Stimulated activated CD4-positive, alpha-beta T cell treated with anti-CD3 and anti-CD28 coated beads, Interleukin-12 subunit alpha, Interleukin-12 subunit beta, amount 100 ng/mL, for 48 hours (primary cell): ENCODE measurements around the gene LAMB1.
A peak's percentile ranks its signal among the peaks of the same experiment; 100 is the strongest.

Experiments
- DNase-seq, 3 donors: peaks; one replicate each; pipeline ENCODE4 v3.0.0-alpha.2; 2020; ENCODE audit warnings: low read depth in 2 of 3, low spot score in 1 of 3

The LAMB1 gene

DNA sequence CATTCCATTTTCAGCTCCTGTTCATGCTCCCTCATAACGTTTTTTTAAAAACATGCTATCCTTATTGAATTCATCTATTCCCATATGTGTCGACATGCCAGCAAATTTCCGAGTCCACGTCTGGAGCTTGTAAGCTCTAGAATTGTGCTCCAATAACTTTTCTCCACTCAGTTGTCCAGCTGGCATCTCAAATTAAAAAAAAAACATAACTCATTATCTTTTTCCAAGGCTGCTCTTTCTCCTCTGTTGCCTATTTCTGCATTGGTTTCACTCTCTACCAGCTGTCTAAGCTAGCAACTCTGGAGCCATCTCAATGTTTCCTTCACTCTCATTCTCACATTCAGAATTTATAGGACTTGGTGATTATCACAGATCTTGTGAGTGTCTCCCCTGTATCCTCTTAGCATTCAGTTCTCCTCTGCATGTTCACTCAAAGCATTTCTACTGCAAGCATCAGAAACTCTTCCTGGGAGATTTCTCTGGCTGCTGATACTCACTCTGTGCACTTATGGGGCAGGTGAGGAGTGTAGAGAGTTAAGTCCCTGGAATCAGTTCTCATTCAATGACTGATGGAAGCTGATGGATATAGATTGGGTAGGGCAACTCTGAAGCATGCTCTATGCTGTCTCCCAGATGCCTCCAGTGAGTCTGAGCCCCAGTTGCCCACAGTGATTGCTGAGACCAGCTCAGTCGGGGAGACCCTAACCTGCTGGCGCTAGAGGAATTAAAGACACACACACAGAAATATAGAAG lies 118.7 kb downstream of the LAMB1 start:
- DNase-seq: no peak

DNA sequence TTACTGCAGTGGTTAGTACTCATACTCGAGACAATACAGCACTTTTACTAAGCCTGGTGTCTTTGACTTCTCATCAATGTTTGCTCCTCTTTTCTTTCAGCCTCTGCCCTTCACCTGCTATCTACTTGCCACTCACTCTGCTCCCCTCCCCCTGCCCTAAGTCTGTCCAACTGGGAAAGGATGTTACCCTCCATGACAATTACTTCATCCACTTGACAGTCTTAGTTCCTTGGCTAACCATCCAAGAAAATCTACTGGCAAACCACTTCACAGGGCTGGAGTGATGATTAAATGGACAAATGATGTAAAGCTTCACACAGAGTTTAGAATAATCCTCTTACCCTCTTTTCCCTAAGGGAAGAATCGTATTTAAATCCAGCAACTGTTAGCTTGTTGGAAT lies 120.2 kb downstream of the LAMB1 start:
- DNase-seq: no peak

DNA sequence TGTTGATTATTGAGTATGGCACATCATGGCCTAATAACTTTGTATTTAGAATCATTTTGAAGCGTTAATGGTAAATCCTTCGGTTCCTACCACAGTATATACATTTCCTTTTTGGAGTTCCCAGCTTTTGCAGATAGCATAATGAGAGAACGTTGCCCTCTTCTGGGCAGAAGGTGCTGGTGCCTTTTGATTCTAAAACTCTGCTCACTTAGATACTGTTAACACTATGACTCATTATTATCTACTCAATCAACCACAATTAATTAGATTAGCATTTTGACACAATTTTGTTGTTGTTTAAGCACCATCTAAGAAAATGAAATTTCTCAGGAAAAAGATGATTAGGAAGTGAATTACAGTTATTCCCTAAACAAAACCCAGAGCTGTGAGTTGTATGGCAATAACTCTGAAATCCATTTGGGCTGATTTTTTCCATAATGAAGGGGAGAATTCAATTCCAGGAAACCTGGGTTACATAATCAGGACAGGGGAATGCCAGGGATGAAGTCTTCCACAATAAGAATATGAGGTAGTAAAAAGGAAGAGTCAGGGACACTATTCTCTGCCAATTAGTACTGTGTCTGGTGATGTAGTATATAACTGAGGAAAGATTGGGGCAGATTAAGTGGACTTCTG lies 123.4 kb downstream of the LAMB1 start:
- no peak for DNase-seq

DNA sequence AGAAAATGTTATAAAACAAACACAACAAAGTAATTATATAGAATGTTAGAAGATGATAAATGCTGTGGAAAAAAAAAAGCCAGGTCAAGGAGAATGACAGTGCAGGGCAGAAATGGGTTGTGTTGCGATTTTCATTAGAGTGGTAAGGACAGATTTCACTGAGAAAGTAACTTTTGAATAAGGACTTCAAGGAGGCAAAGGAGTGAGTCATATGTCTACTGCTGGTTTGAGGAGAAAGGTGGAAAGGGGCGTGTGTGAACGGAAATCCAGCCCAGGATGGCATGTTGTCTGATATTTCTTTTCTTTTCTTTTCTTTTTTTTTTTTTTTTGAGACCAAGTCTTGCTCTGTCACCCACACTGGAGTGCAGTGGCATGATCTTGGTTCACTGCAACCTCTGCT lies 124.3 kb downstream of the LAMB1 start:
- no peak for DNase-seq

DNA sequence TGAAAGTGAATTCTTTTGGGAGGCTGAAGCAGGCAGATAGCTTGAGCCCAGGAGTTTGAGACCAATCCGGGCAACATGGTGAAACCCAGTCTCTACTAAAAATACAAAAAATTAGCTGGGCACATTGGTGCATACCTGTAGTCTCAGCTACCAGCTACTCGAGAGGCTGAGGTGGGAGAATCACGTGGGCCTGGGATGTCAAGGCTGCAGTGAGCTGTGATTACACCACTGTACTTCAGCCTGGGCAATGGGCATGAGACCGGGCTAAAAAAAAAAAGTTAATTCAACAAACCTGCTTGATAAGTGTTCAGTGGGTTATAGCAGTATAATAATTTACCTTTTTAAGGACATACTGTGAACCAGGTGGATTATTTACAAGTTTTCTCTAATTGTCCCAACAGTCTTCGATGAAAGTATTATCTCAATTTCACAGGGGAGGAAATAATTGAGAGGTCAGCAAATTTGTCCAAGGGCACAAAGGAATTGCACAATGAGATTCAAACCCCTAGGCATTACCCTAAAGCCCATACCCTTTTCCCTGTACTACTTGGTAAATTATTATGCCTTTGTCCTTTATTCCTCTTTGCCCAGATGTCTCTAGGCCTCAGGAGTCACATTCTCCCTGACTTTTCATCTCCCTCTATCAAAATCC lies 125.1 kb downstream of the LAMB1 start:
- DNase-seq: no peak

DNA sequence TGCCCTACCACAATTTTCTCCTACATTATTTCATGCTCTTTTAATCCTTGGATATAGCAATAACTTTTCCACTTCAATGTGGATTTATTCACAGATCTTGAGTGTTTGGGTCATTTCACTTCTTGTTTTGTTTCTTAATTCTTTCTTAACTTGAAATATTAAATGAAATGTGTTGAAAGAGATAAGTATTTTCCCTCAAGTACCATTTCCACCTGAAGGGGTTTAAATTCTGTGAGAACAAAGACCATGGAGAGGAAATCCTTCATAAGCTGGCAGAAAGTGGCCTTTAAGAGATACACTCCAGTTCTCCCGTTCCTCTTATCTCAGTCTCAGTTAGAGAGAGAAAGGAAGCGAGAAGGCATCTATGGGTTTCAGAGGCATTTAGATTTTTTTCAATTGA lies 126.0 kb downstream of the LAMB1 start:
- DNase-seq: no peak

DNA sequence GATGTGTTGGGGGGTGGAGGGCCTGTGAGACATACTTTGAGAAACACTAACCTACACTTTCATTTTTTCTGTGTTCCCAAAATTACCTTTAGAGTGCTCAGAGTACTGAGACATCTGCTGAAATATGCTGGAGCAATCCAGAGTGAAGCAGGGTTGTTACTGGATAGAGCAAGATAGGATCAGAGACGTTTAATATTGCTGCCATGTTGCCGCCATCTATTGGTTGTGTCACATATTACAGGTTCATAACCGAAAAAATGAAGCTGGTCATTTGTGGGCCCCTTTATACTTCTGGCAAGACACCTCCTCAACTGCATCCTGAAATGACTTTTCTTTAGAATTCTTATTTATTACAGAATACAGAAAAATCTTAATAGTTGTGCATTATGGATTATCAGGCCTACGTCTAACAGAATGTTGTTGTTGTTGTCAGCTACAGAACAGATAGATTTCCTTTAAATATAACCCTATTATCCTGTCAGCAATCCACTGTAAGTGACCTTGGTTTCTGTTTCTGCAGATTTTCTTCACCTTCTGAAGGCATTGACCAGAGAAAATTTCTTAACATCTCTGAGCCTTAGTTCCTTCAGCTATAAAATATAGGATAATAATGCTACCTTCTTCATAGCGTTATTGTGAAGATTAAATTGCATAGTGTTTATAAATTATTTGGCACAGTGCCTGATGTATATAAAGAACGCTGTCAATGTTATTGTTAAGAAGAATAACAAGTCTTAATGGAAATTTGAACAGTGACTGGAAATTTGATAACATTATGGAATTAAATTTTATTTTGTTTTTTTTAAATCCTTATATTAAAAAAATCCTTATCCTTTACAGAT lies 128.1 kb downstream of the LAMB1 start:
- peak in 1 of 3 donors; percentile 67 for DNase-seq

DNA sequence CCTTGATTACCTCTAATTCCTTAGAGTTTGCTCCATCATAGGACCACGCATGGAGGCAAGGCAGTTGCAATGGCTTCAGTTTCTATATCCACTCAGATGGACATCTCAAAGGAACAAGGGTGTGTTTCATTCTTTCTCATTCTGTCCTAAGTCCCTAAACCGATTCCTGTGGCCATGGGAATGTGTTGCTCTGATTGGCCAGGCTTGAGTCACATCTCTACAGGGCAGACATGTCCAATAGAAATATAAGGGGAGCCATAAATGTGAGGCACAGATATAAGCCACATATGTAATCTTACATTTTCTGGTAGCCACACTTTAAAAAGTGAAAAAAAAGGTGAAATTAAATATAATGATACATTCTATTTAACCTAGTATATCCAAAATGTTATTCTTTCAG lies 128.8 kb downstream of the LAMB1 start:
- no peak for DNase-seq
